Spinal cord (tissue), 10 donors: ENCODE data around the gene CCKAR. TPM values are rescaled to one million over a fixed set of nuclear protein-coding genes. Genes with fewer than 3 reads are reported as not detected.

Experiments used
- DNase-seq, 6 donors: peaks; one replicate each; pipeline versions ENCODE4 v3.0.0 to v3.0.0-alpha.2; 2013 to 2015; ENCODE audit warnings: low spot score in 6 of 6, low read depth in 4 of 6
- H3K27ac ChIP-seq: one replicate; pipeline ENCODE4 v1.5.1; 2013; ENCODE audit warnings: low read depth, low read length, control low read depth
- H3K27me3 ChIP-seq: one replicate; pipeline ENCODE4 v1.6.1; 2013; ENCODE audit warnings: low read length; ENCODE audit not compliant: control insufficient read depth, insufficient read depth
- H3K36me3 ChIP-seq: one replicate; pipeline ENCODE4 v1.6.1; 2013; ENCODE audit warnings: low read length; ENCODE audit not compliant: control insufficient read depth, insufficient read depth
- H3K4me1 ChIP-seq: one replicate; pipeline ENCODE4 v1.6.1; 2013; ENCODE audit warnings: low read length; ENCODE audit not compliant: control insufficient read depth, insufficient read depth
- H3K4me3 ChIP-seq: one replicate; pipeline ENCODE4 v1.5.1; 2013; ENCODE audit warnings: low read depth, low read length, control low read depth
- H3K9me3 ChIP-seq: one replicate; pipeline ENCODE4 v1.6.1; 2013; ENCODE audit warnings: low read length; ENCODE audit not compliant: control insufficient read depth, insufficient read depth
- WGBS: methylation state at CpG from one replicate; pipeline ENCODE4 v1.1.5; 2013; ENCODE audit warnings: missing lambda C conversion rate; ENCODE audit not compliant: insufficient coverage; 5-methylcytosine and 5-hydroxymethylcytosine counted together
- polyA plus RNA-seq, 2 donors: library from polyadenylated mRNA; unstranded; fragments of 120-200 nt; gene quantifications; one replicate each; pipeline ENCODE4 v1.2.1, GENCODE V29; 2013; ENCODE audit not compliant: insufficient read length in 2 of 2
- total RNA-seq, 2 donors: library from RNA; depleted of rRNA in 1 of 2; stranded (reverse); fragments of 120-200 nt in 1 of 2; fragments of >200 nt in 1 of 2; gene quantifications; one replicate each; pipeline versions ENCODE4 v1.2.3 to v1.2.4, GENCODE V29; 2013 to 2014
- donor health status: healthy.

Gene CCKAR
- total and polyA plus RNA-seq, 4 donors: 0.89 to 3.5 (median 1.2) TPM

DNA sequence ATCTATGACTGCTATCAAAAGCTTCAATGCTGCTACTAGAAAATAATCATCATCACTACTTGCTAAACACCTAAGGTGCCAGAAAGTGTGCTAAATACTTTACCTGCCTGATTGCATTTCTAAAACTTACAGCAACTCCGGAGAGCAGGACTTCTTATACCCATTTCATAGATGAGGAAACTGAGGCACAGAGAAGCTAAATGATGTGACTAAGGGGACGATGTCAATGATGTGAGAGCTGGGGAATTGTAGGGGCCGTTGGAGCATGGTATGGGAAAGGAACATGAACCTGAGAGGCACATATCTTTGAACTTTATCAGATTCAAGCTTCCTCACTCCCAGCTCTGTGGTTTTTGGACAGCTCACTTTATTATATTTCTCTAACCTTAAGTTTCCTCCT, 38.7 kb downstream of the CCKAR start:
- no peaks in the 10 kb centered on the region for H3K27me3 ChIP-seq
- H3K36me3 ChIP-seq: no peaks in the 10 kb centered on the region
- WGBS: no CpG with 5 or more reads among the region's 3 CpGs
- no peak for DNase-seq
- H3K4me1 ChIP-seq: no peaks in the 10 kb centered on the region
- no peak overlapping the region for H3K27ac ChIP-seq
- H3K4me3 ChIP-seq: no peak overlapping the region
- no peaks in the 10 kb centered on the region for H3K9me3 ChIP-seq

GRCh38 chr4:26450418-26450817, 39.9 kb downstream of the CCKAR start:
- Histone ChIP-seq H3K27me3 (no peaks in the 10 kb centered on the region), H3K27ac (no peak overlapping the region), H3K4me1 (no peaks in the 10 kb centered on the region), H3K36me3 (no peaks in the 10 kb centered on the region), H3K9me3 (no peaks in the 10 kb centered on the region), H3K4me3 (no peak overlapping the region)
- 100% methylated on average over 1 of the region's 5 CpGs for WGBS
- no peak for DNase-seq

DNA sequence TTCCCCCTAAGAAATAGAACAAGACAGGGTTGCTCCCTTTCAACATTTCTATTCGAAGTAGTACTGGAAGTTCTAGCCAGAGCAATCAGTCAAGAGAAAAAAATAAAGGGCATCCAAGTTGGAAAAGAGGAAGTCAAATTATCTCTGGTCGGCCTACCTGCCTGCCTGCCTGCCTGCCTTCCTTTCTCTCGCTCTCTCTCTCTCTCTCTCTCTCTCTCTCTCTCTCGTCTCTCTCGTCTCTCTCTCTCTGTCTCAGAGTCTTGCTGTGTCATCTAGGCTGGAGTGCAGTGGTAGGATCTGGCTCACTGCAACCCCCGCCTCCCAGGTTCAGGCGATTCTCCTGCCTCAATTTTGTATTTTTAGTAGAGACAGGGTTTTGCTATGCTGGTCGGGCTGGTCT, 42.9 kb downstream of the CCKAR start:
- WGBS: 56% methylated on average over 3 of the region's 8 CpGs
- no peaks in the 10 kb centered on the region for H3K36me3 ChIP-seq
- H3K4me3 ChIP-seq: no peak overlapping the region
- DNase-seq: no peak
- no peaks in the 10 kb centered on the region for H3K4me1 ChIP-seq
- H3K27me3 ChIP-seq: no peaks in the 10 kb centered on the region
- H3K9me3 ChIP-seq: peaks cover 2% of the 10 kb centered on the region
- H3K27ac ChIP-seq: no peak overlapping the region

- Histone ChIP-seq H3K9me3 (peaks cover 2% of the 10 kb centered on the region), H3K4me3 (no peak overlapping the region), H3K36me3 (no peaks in the 10 kb centered on the region), H3K27ac (no peak overlapping the region), H3K4me1 (no peaks in the 10 kb centered on the region), H3K27me3 (no peaks in the 10 kb centered on the region)
- 100% methylated on average over 2 of the region's 5 CpGs for WGBS
- DNase-seq: no peak
Observed at GRCh38 chr4:26441771-26442170, 48.5 kb downstream of the CCKAR start.

- Histone ChIP-seq H3K9me3 (peaks cover 2% of the 10 kb centered on the region), H3K36me3 (no peaks in the 10 kb centered on the region), H3K27me3 (no peaks in the 10 kb centered on the region), H3K4me1 (no peaks in the 10 kb centered on the region), H3K27ac (no peak overlapping the region), H3K4me3 (no peak overlapping the region)
- 81% methylated on average over 4 of the region's 7 CpGs for WGBS
- no peak for DNase-seq
Observed at GRCh38 chr4:26441102-26441501, 49.2 kb downstream of the CCKAR start.

DNA sequence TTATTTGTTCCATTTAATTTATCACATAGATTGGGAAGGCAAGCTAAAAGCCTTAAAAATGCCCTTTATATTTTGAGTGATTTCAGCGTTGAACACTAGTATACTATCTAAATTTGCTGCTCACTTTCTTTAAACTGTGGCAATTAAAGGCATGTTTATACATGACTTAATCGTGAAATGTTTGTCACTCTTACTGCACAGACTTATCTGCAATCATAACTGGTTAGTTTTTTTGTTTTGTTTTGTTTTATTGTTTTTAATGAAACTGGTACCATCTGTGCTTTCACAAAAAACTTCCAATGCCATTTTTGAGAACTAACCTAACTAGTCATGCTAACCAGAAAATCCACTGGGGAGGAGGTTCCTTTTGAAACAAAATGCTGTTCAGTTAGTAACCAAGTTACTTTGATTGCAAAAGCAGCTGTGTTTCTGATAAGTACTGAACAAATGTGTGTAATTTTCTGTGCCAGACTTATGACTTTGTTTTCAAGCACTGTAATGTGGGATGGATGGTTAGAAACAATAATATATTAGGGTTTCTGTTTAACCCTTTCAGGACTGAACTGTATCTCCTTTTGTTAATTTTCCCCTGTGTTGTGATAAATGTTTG, 56.1 kb downstream of the CCKAR start:
- Histone ChIP-seq H3K27me3 (no peaks in the 10 kb centered on the region), H3K4me1 (no peaks in the 10 kb centered on the region), H3K9me3 (no peaks in the 10 kb centered on the region), H3K27ac (no peak overlapping the region), H3K36me3 (peaks cover 10% of the 10 kb centered on the region), H3K4me3 (no peak overlapping the region)
- WGBS: no CpG with 5 or more reads among the region's 2 CpGs
- DNase-seq: no peak

GRCh38 chr4:26433556-26433955, 56.7 kb downstream of the CCKAR start:
- DNase-seq: no peak
- Histone ChIP-seq H3K9me3 (no peaks in the 10 kb centered on the region), H3K27me3 (no peaks in the 10 kb centered on the region), H3K27ac (no peak overlapping the region), H3K4me1 (no peaks in the 10 kb centered on the region), H3K36me3 (peaks cover 10% of the 10 kb centered on the region), H3K4me3 (no peak overlapping the region)
- no CpG with 5 or more reads among the region's 1 CpG for WGBS

GRCh38 chr4:26432419-26432818, 57.9 kb downstream of the CCKAR start:
- Histone ChIP-seq H3K9me3 (no peaks in the 10 kb centered on the region), H3K4me1 (no peaks in the 10 kb centered on the region), H3K4me3 (no peak overlapping the region), H3K27me3 (no peaks in the 10 kb centered on the region), H3K36me3 (peaks cover 10% of the 10 kb centered on the region), H3K27ac (no peak overlapping the region)
- WGBS: no CpG with 5 or more reads among the region's 5 CpGs
- DNase-seq: no peak

DNA sequence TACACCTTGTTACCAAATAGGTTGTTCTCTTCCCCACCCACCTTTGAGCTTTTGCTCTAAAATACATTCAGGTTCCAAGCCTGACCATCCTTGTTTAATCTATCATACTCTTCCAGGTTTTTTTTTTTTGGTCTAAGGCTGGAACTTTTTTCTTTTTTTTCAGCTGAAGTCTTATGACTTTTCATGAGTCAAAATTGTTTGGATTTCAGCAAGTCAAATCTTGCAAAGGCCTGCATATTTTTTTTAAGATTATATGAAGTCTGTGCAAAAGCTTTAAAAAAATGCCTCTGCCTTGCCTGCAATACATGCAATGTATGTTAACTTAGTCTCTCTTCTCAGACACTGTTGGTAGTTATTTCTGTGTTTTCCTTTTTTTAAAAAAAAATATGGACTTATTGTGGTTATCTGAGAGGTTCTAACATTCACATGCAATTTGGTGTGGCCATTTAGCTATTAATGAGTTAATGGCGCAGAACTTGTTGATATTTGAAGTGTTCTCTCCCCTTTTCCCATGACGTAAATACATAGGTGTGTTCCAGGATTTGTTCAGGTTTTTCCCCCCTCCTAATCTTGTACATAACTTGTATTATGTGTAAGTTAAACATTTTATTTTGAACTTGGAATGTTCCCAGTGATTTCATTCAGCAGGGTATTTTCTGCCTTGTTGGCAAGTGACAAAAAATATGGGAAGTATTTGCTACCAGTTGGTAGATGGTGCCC, 58.7 kb downstream of the CCKAR start:
- no peak overlapping the region for H3K4me3 ChIP-seq
- H3K4me1 ChIP-seq: no peaks in the 10 kb centered on the region
- no peak for DNase-seq
- peaks cover 10% of the 10 kb centered on the region for H3K36me3 ChIP-seq
- no peaks in the 10 kb centered on the region for H3K9me3 ChIP-seq
- H3K27me3 ChIP-seq: no peaks in the 10 kb centered on the region
- WGBS: no CpG with 5 or more reads among the region's 2 CpGs
- no peak overlapping the region for H3K27ac ChIP-seq
